Activated T-helper 1 cell treated with anti-CD3 and anti-CD28 coated beads, Interleukin-2, amount 50 U/mL, for 16 hours (primary cell): Measurements from ENCODE around the gene TCERG1L.
"Not testable (repeated sequence)": the region's sequence is repeated elsewhere in the genome, so short reads cannot be mapped to it uniquely, and the experiment has no call there.

Experiments used
- DNase-seq, 2 donors: peaks; one replicate each; pipeline ENCODE4 v3.0.0-alpha.2; 2020; ENCODE audit warnings: low read depth in 1 of 2, low spot score in 1 of 2

Gene TCERG1L

GRCh38 chr10:131091682-131092081 lies 219.8 kb downstream of the TCERG1L start:
- no peak for DNase-seq

- no peak for DNase-seq
These were observed 220.5 kb downstream of the TCERG1L start for GRCh38 chr10:131090761-131091661.

- no peak for DNase-seq
These were observed 221.7 kb downstream of the TCERG1L start for GRCh38 chr10:131089861-131090260.

GRCh38 chr10:131089150-131089549 lies 222.4 kb downstream of the TCERG1L start:
- no peak for DNase-seq

- DNase-seq: no peak
These were observed 222.9 kb downstream of the TCERG1L start for GRCh38 chr10:131088619-131089018.

- no peak for DNase-seq
These were observed 223.9 kb downstream of the TCERG1L start for GRCh38 chr10:131087464-131088215.

GRCh38 chr10:131086511-131086910 lies 225.0 kb downstream of the TCERG1L start:
- no peak for DNase-seq

- DNase-seq: no peak
These were observed 225.4 kb downstream of the TCERG1L start for GRCh38 chr10:131086094-131086493.

GRCh38 chr10:131085091-131085860 lies 226.2 kb downstream of the TCERG1L start:
- no peak for DNase-seq

- no peak for DNase-seq
These were observed 226.8 kb downstream of the TCERG1L start for GRCh38 chr10:131084791-131085090.

GRCh38 chr10:131083915-131084790 lies 227.4 kb downstream of the TCERG1L start:
- DNase-seq: no peak

GRCh38 chr10:131082991-131083481 lies 228.5 kb downstream of the TCERG1L start:
- DNase-seq: no peak

- DNase-seq: no peak
These were observed 229.2 kb downstream of the TCERG1L start for GRCh38 chr10:131082201-131082850.

GRCh38 chr10:131081786-131082185 lies 229.7 kb downstream of the TCERG1L start:
- DNase-seq: no peak

GRCh38 chr10:131081376-131081775 lies 230.1 kb downstream of the TCERG1L start:
- DNase-seq: no peak

GRCh38 chr10:131080571-131080970 lies 230.9 kb downstream of the TCERG1L start:
- DNase-seq: no peak

GRCh38 chr10:131079314-131079713 lies 232.2 kb downstream of the TCERG1L start:
- no peak for DNase-seq

GRCh38 chr10:131078882-131079280 lies 232.6 kb downstream of the TCERG1L start:
- DNase-seq: not testable (repeated sequence)

GRCh38 chr10:131078131-131078881 lies 233.2 kb downstream of the TCERG1L start:
- DNase-seq: no peak
